Measurements from ENCODE around the gene SIRT2.
A peak's percentile ranks its signal among the peaks of the same experiment; 100 is the strongest.

SIRT2 gene

GRCh38 chr19:38929929-38930775, 30.7 kb upstream of the SIRT2 start, which contains the start of gene SARS2:
TSS of gene SARS2 (minus strand) at chr19:38930763. CDS start at chr19:38930736, 27 bp downstream.
- TF ChIP-seq GATA3 (IDR thresholded peaks at IDR 0.05; ENCODE audit: low read depth, low read length) = no peak
- TF ChIP-seq GATA2 (IDR thresholded peaks at IDR 0.05; ENCODE audit: low read depth, low read length) = 0 out of 2 replicates have a peak, but pooled peaks have one; percentile 8

GRCh38 chr19:38928391-38929001, 29.1 kb upstream of the SIRT2 start:
- TF ChIP-seq GATA2 (IDR thresholded peaks at IDR 0.05; ENCODE audit: low read depth, low read length) (no peak), GATA3 (IDR thresholded peaks at IDR 0.05; ENCODE audit: low read depth, low read length) (no peak)

GRCh38 chr19:38924388-38924787, 25.0 kb upstream of the SIRT2 start:
- no peak for TF ChIP-seq GATA3 (IDR thresholded peaks at IDR 0.05; ENCODE audit: low read depth, low read length)
- no peak for TF ChIP-seq GATA2 (IDR thresholded peaks at IDR 0.05; ENCODE audit: low read depth, low read length)

DNA sequence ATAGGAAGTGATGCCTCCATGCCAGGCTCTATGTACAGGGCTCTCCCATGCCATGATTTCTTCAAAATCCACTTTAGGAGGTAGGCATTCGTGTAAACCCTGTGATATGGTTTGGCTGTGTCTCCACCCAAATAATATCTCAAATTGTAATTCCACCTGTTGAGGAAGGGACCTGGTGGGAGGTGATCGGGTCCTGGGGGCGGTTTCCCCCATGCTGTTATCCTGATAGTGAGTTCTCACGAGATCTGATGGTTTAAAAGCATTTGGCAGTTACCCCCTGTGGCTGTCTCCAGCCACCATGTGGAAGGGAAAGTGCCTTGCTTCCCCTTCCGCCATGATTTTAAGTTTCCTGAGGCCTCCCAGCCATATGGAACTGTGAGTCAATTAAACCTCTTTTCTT, 23.1 kb upstream of the SIRT2 start:
- no peak for TF ChIP-seq GATA2 (IDR thresholded peaks at IDR 0.05; ENCODE audit: low read depth, low read length)
- no peak for TF ChIP-seq GATA3 (IDR thresholded peaks at IDR 0.05; ENCODE audit: low read depth, low read length)

- TF ChIP-seq GATA2 (IDR thresholded peaks at IDR 0.05; ENCODE audit: low read depth, low read length) = no peak
- no peak for TF ChIP-seq GATA3 (IDR thresholded peaks at IDR 0.05; ENCODE audit: low read depth, low read length)
Observed at GRCh38 chr19:38921420-38922274, 22.2 kb upstream of the SIRT2 start.

- TF ChIP-seq GATA3 (IDR thresholded peaks at IDR 0.05; ENCODE audit: low read depth, low read length) = no peak
- TF ChIP-seq GATA2 (IDR thresholded peaks at IDR 0.05; ENCODE audit: low read depth, low read length) = no peak
Observed at GRCh38 chr19:38920602-38921419, 21.4 kb upstream of the SIRT2 start.

DNA sequence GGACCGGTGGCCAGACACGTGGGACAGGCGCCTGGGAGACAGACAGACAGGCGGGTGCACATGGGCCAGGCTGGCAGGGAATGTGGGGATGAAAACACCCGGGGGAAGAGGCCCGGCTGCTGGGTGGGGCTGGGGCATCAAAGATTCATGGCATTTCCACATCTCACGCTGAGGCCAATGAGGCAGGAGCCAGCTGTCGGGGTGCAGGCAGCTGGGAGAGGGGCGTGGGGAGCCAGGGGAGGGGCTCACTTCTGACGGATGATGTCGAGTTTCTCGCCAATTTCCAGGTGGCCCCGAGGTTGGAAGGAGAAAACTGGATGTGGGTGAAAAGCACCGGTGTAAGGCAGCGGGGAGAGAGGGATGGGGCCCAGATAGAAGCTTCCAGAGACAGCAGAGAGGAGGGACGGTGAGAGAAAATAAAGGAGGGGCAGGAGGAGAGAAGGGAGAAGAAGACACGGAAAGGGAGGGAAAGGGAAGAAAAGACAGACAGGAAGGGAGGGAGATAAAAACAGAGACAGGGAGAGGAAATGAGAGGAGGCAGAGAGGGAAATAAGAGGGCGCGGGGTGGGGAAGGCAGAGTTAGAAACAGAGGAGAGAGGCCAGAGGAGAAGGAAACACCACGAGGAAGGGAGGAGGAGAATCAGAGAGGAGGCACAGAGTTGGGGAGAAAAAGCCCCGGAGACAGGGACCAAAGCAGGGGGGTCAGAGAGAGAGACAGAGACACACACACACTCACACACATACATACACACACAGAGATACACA, 20.6 kb upstream of the SIRT2 start:
- TF ChIP-seq GATA3 (IDR thresholded peaks at IDR 0.05; ENCODE audit: low read depth, low read length) = no peak
- TF ChIP-seq GATA2 (IDR thresholded peaks at IDR 0.05; ENCODE audit: low read depth, low read length) = no peak

DNA sequence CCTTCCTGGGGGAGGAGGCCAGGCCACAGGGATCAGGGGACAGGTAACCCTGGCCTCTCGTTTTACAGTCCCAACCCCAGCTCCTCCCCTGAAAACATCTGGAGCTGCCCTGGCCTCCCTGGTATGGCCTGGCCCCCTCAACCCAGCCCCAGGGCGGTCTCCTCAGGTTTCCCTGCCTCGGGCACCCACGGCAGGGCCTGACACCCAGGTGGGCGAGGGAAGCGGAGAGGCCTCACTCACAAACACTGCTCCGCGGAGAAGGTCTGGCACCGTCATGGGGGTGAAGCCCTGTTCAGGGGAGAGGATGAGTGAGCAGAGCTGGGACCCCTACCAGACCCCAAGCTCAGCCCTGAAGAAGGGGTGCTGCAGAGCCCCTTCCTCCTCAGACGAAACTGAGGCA, 19.1 kb upstream of the SIRT2 start:
- no peak for TF ChIP-seq GATA2 (IDR thresholded peaks at IDR 0.05; ENCODE audit: low read depth, low read length)
- TF ChIP-seq GATA3 (IDR thresholded peaks at IDR 0.05; ENCODE audit: low read depth, low read length) = no peak

DNA sequence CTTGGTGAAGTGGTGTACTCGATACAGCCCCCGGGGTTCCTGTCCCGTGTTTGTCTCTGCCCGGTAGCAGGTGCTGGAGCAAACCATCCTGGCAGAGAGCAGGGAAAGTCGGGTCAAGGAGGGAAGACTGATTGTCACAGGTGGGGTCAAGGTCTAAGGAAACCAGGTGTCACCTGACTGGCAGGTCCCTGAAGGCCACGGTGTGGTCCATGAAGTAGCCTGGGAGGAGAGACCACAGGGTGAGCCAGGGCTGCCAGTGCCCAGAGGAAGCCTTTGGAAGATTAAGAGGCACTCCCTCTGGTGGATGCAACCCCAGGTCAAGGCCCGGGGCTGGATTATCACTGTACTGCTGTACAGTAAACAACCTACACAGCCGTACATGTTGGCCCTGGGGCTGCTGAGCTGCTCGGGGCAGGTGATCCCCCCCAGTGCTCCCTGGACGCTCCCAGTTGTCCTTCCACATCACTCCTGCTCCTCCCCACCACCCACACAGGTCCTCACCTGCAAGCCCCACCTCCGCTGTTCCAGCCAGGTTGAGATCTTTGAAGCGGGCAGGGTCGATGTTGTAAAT, 18.6 kb upstream of the SIRT2 start:
- TF ChIP-seq GATA2 (IDR thresholded peaks at IDR 0.05; ENCODE audit: low read depth, low read length) (no peak), GATA3 (IDR thresholded peaks at IDR 0.05; ENCODE audit: low read depth, low read length) (no peak)

GRCh38 chr19:38917516-38917915, 18.1 kb upstream of the SIRT2 start:
- no peak for TF ChIP-seq GATA3 (IDR thresholded peaks at IDR 0.05; ENCODE audit: low read depth, low read length)
- TF ChIP-seq GATA2 (IDR thresholded peaks at IDR 0.05; ENCODE audit: low read depth, low read length) = 0 out of 2 replicates have a peak, but pooled peaks have one; percentile 22

- no peak for TF ChIP-seq GATA2 (IDR thresholded peaks at IDR 0.05; ENCODE audit: low read depth, low read length)
- TF ChIP-seq GATA3 (IDR thresholded peaks at IDR 0.05; ENCODE audit: low read depth, low read length) = no peak
Observed at GRCh38 chr19:38915329-38916321, 16.2 kb upstream of the SIRT2 start.
